Measurements from ENCODE around the gene SYPL2.

The SYPL2 gene

GRCh38 chr1:109514846-109515245 lies 48.5 kb downstream of the SYPL2 start:
- no peak overlapping the region for H2BK5ac ChIP-seq (ENCODE audit: low read length)
- no peak overlapping the region for H3K56ac ChIP-seq (ENCODE audit: low read length)
- H3K23ac ChIP-seq (ENCODE audit: low read length): no peak overlapping the region
- no peak overlapping the region for H4K8ac ChIP-seq (ENCODE audit: low read depth, low read length)
- H2BK120ac ChIP-seq (ENCODE audit: low read depth, low read length): no peak overlapping the region
- no peak overlapping the region for H4K5ac ChIP-seq (ENCODE audit: low read length)
- H3K79me2 ChIP-seq (ENCODE audit: control insufficient read depth, insufficient read depth, low read length): no peaks in the 10 kb centered on the region
- no CpG with 5 or more reads among the region's 3 CpGs for WGBS (ENCODE audit: extremely low coverage, insufficient coverage, low lambda C conversion rate)
- no peak overlapping the region for H3K4me3 ChIP-seq (ENCODE audit: low read length)
- no peak overlapping the region for H2AK5ac ChIP-seq (ENCODE audit: low read length)
- no peak overlapping the region for H3K4ac ChIP-seq (ENCODE audit: low read depth, low read length)
- no peak overlapping the region for H3K4me2 ChIP-seq (ENCODE audit: low read length)
- no peak for DNase-seq
- H3K9ac ChIP-seq (ENCODE audit: low read length): no peak overlapping the region
- no peak overlapping the region for H3K18ac ChIP-seq (ENCODE audit: low read length)
- no peak overlapping the region for H2BK15ac ChIP-seq (replicated peaks; ENCODE audit: low read depth)
- no peak overlapping the region for H3K27ac ChIP-seq (ENCODE audit: low read depth, low read length)
- no peaks in the 10 kb centered on the region for H3K79me1 ChIP-seq (ENCODE audit: low read length)
- H3K36me3 ChIP-seq (ENCODE audit: control insufficient read depth, insufficient read depth, low read length): no peaks in the 10 kb centered on the region
- H3K27me3 ChIP-seq (ENCODE audit: insufficient read depth, low read length, poor library complexity): no peaks in the 10 kb centered on the region
- H3K4me1 ChIP-seq (ENCODE audit: control insufficient read depth, low read depth, low read length): no peaks in the 10 kb centered on the region

- no CpG with 5 or more reads among the region's 5 CpGs for WGBS (ENCODE audit: extremely low coverage, insufficient coverage, low lambda C conversion rate)
These were observed 50.5 kb downstream of the SYPL2 start for GRCh38 chr1:109516872-109517271.

GRCh38 chr1:109517337-109517736 lies 51.0 kb downstream of the SYPL2 start:
- Histone ChIP-seq H4K5ac (ENCODE audit: low read length) (no peak overlapping the region), H3K4me3 (ENCODE audit: low read length) (no peak overlapping the region), H2BK120ac (ENCODE audit: low read depth, low read length) (no peak overlapping the region), H3K56ac (ENCODE audit: low read length) (no peak overlapping the region), H3K79me1 (ENCODE audit: low read length) (no peaks in the 10 kb centered on the region), H3K79me2 (ENCODE audit: control insufficient read depth, insufficient read depth, low read length) (no peaks in the 10 kb centered on the region), H3K4me2 (ENCODE audit: low read length) (no peak overlapping the region), H3K27me3 (ENCODE audit: insufficient read depth, low read length, poor library complexity) (no peaks in the 10 kb centered on the region), H3K23ac (ENCODE audit: low read length) (no peak overlapping the region), H3K9ac (ENCODE audit: low read length) (no peak overlapping the region), H2AK5ac (ENCODE audit: low read length) (no peak overlapping the region), H3K27ac (ENCODE audit: low read depth, low read length) (no peak overlapping the region), H3K4ac (ENCODE audit: low read depth, low read length) (no peak overlapping the region), H2BK15ac (replicated peaks; ENCODE audit: low read depth) (no peak overlapping the region), H2BK5ac (ENCODE audit: low read length) (no peak overlapping the region), H3K4me1 (ENCODE audit: control insufficient read depth, low read depth, low read length) (no peaks in the 10 kb centered on the region), H3K18ac (ENCODE audit: low read length) (no peak overlapping the region), H3K36me3 (ENCODE audit: control insufficient read depth, insufficient read depth, low read length) (no peaks in the 10 kb centered on the region), H4K8ac (ENCODE audit: low read depth, low read length) (no peak overlapping the region)
- no peak for DNase-seq
- WGBS (ENCODE audit: extremely low coverage, insufficient coverage, low lambda C conversion rate): no CpG with 5 or more reads among the region's 5 CpGs

More at GRCh38 chr1:109516872-109517271, 50.5 kb downstream of the SYPL2 start:
- H3K56ac ChIP-seq (ENCODE audit: low read length): no peak overlapping the region
- H4K8ac ChIP-seq (ENCODE audit: low read depth, low read length): no peak overlapping the region
- H3K18ac ChIP-seq (ENCODE audit: low read length): no peak overlapping the region
- no peaks in the 10 kb centered on the region for H3K36me3 ChIP-seq (ENCODE audit: control insufficient read depth, insufficient read depth, low read length)
- H3K27me3 ChIP-seq (ENCODE audit: insufficient read depth, low read length, poor library complexity): no peaks in the 10 kb centered on the region
- no peak overlapping the region for H2AK5ac ChIP-seq (ENCODE audit: low read length)
- no peak overlapping the region for H3K4ac ChIP-seq (ENCODE audit: low read depth, low read length)
- no peak for DNase-seq
- no peak overlapping the region for H3K4me2 ChIP-seq (ENCODE audit: low read length)
- no peaks in the 10 kb centered on the region for H3K79me1 ChIP-seq (ENCODE audit: low read length)
- no peak overlapping the region for H4K5ac ChIP-seq (ENCODE audit: low read length)
- no peak overlapping the region for H2BK120ac ChIP-seq (ENCODE audit: low read depth, low read length)
- H3K23ac ChIP-seq (ENCODE audit: low read length): no peak overlapping the region
- H3K4me3 ChIP-seq (ENCODE audit: low read length): no peak overlapping the region
- no peak overlapping the region for H2BK5ac ChIP-seq (ENCODE audit: low read length)
- no peak overlapping the region for H3K27ac ChIP-seq (ENCODE audit: low read depth, low read length)
- H2BK15ac ChIP-seq (replicated peaks; ENCODE audit: low read depth): no peak overlapping the region
- H3K4me1 ChIP-seq (ENCODE audit: control insufficient read depth, low read depth, low read length): no peaks in the 10 kb centered on the region
- H3K9ac ChIP-seq (ENCODE audit: low read length): no peak overlapping the region
- no peaks in the 10 kb centered on the region for H3K79me2 ChIP-seq (ENCODE audit: control insufficient read depth, insufficient read depth, low read length)

GRCh38 chr1:109521002-109521951 lies 54.9 kb downstream of the SYPL2 start:
- no peak overlapping the region for H3K18ac ChIP-seq (ENCODE audit: low read length)
- H3K4me3 ChIP-seq (ENCODE audit: low read length): no peak overlapping the region
- no peak overlapping the region for H2AK5ac ChIP-seq (ENCODE audit: low read length)
- H3K9ac ChIP-seq (ENCODE audit: low read length): no peak overlapping the region
- no peak overlapping the region for H3K56ac ChIP-seq (ENCODE audit: low read length)
- no peak overlapping the region for H3K4ac ChIP-seq (ENCODE audit: low read depth, low read length)
- H3K23ac ChIP-seq (ENCODE audit: low read length): no peak overlapping the region
- H4K5ac ChIP-seq (ENCODE audit: low read length): no peak overlapping the region
- H3K36me3 ChIP-seq (ENCODE audit: control insufficient read depth, insufficient read depth, low read length): no peaks in the 10 kb centered on the region
- H3K4me2 ChIP-seq (ENCODE audit: low read length): no peak overlapping the region
- H2BK15ac ChIP-seq (replicated peaks; ENCODE audit: low read depth): no peak overlapping the region
- WGBS (ENCODE audit: extremely low coverage, insufficient coverage, low lambda C conversion rate): no CpG with 5 or more reads among the region's 14 CpGs
- no peak overlapping the region for H3K27ac ChIP-seq (ENCODE audit: low read depth, low read length)
- no peaks in the 10 kb centered on the region for H3K79me1 ChIP-seq (ENCODE audit: low read length)
- no peak overlapping the region for H2BK120ac ChIP-seq (ENCODE audit: low read depth, low read length)
- no peaks in the 10 kb centered on the region for H3K27me3 ChIP-seq (ENCODE audit: insufficient read depth, low read length, poor library complexity)
- no peak overlapping the region for H4K8ac ChIP-seq (ENCODE audit: low read depth, low read length)
- DNase-seq: peak; percentile 48
- H3K79me2 ChIP-seq (ENCODE audit: control insufficient read depth, insufficient read depth, low read length): no peaks in the 10 kb centered on the region
- H2BK5ac ChIP-seq (ENCODE audit: low read length): no peak overlapping the region
- H3K4me1 ChIP-seq (ENCODE audit: control insufficient read depth, low read depth, low read length): no peaks in the 10 kb centered on the region

- Histone ChIP-seq H4K5ac (ENCODE audit: low read length) (no peak overlapping the region), H3K23ac (ENCODE audit: low read length) (no peak overlapping the region), H3K36me3 (ENCODE audit: control insufficient read depth, insufficient read depth, low read length) (no peaks in the 10 kb centered on the region), H2BK120ac (ENCODE audit: low read depth, low read length) (no peak overlapping the region), H3K79me2 (ENCODE audit: control insufficient read depth, insufficient read depth, low read length) (no peaks in the 10 kb centered on the region), H3K56ac (ENCODE audit: low read length) (no peak overlapping the region), H3K4ac (ENCODE audit: low read depth, low read length) (no peak overlapping the region), H3K27me3 (ENCODE audit: insufficient read depth, low read length, poor library complexity) (no peaks in the 10 kb centered on the region), H2AK5ac (ENCODE audit: low read length) (no peak overlapping the region), H3K27ac (ENCODE audit: low read depth, low read length) (no peak overlapping the region), H3K18ac (ENCODE audit: low read length) (no peak overlapping the region), H4K8ac (ENCODE audit: low read depth, low read length) (no peak overlapping the region), H2BK15ac (replicated peaks; ENCODE audit: low read depth) (no peak overlapping the region), H3K4me2 (ENCODE audit: low read length) (no peak overlapping the region), H2BK5ac (ENCODE audit: low read length) (no peak overlapping the region), H3K4me1 (ENCODE audit: control insufficient read depth, low read depth, low read length) (no peaks in the 10 kb centered on the region), H3K9ac (ENCODE audit: low read length) (no peak overlapping the region), H3K79me1 (ENCODE audit: low read length) (no peaks in the 10 kb centered on the region), H3K4me3 (ENCODE audit: low read length) (no peak overlapping the region)
- no peak for DNase-seq
- no CpG with 5 or more reads among the region's 7 CpGs for WGBS (ENCODE audit: extremely low coverage, insufficient coverage, low lambda C conversion rate)
These were observed 55.7 kb downstream of the SYPL2 start for GRCh38 chr1:109522026-109522425.
